ENCODE measurements around the gene LRCOL1.
A peak's percentile ranks its signal among the peaks of the same experiment; 100 is the strongest.

Gene LRCOL1

GRCh38 chr12:132610051-132610759 lies at the start of gene LRCOL1:
Gene LRCOL1 (minus strand): TSS chr12:132610582. CDS start chr12:132606251, 4,331 bp downstream.
- DNase-seq (ENCODE audit: low read depth, low spot score) = no peak

GRCh38 chr12:132660052-132660451 lies 49.7 kb upstream of the LRCOL1 start:
- no peak for DNase-seq (ENCODE audit: low read depth, low spot score)

- DNase-seq (ENCODE audit: low read depth, low spot score) = no peak
Measured at GRCh38 chr12:132659146-132659545, 48.8 kb upstream of the LRCOL1 start.

GRCh38 chr12:132658149-132658894 lies 47.9 kb upstream of the LRCOL1 start:
- no peak for DNase-seq (ENCODE audit: low read depth, low spot score)

GRCh38 chr12:132657004-132657727 lies 46.8 kb upstream of the LRCOL1 start:
- no peak for DNase-seq (ENCODE audit: low read depth, low spot score)

GRCh38 chr12:132653567-132654290 lies 43.3 kb upstream of the LRCOL1 start:
- no peak for DNase-seq (ENCODE audit: low read depth, low spot score)

GRCh38 chr12:132651444-132652100 lies 41.2 kb upstream of the LRCOL1 start:
- DNase-seq (ENCODE audit: low read depth, low spot score) = no peak

GRCh38 chr12:132649226-132649945 lies 39.0 kb upstream of the LRCOL1 start:
- no peak for DNase-seq (ENCODE audit: low read depth, low spot score)

- no peak for DNase-seq (ENCODE audit: low read depth, low spot score)
Measured at GRCh38 chr12:132648616-132649225, 38.3 kb upstream of the LRCOL1 start.

GRCh38 chr12:132647858-132648257 lies 37.5 kb upstream of the LRCOL1 start:
- DNase-seq (ENCODE audit: low read depth, low spot score) = no peak

- DNase-seq (ENCODE audit: low read depth, low spot score) = no peak
Measured at GRCh38 chr12:132646850-132647249, 36.5 kb upstream of the LRCOL1 start.

- DNase-seq (ENCODE audit: low read depth, low spot score) = no peak
Measured at GRCh38 chr12:132642846-132643835, 32.8 kb upstream of the LRCOL1 start.

- DNase-seq (ENCODE audit: low read depth, low spot score) = no peak
Measured at GRCh38 chr12:132641811-132642650, 31.6 kb upstream of the LRCOL1 start.

GRCh38 chr12:132640936-132641335 lies 30.6 kb upstream of the LRCOL1 start:
- no peak for DNase-seq (ENCODE audit: low read depth, low spot score)

GRCh38 chr12:132639956-132640520 lies 29.7 kb upstream of the LRCOL1 start:
- DNase-seq (ENCODE audit: low read depth, low spot score) = no peak

GRCh38 chr12:132638541-132639408 lies 28.4 kb upstream of the LRCOL1 start:
- DNase-seq (ENCODE audit: low read depth, low spot score) = peak; percentile 60

GRCh38 chr12:132637811-132638210 lies 27.4 kb upstream of the LRCOL1 start:
- DNase-seq (ENCODE audit: low read depth, low spot score) = no peak

Measured in ELF-1 (cell line).